ENCODE data around the gene TMEM86A.

TMEM86A gene

GRCh38 chr11:18727479-18728236 lies 29.1 kb downstream of the TMEM86A start:
- Histone ChIP-seq H3K79me2 (ENCODE audit: low read length) (no peaks in the 10 kb centered on the region), H3K9ac (ENCODE audit: low read length) (no peak overlapping the region), H3K4me2 (ENCODE audit: low read length) (no peak overlapping the region), H2AFZ (ENCODE audit: low read depth, low read length) (peak overlapping the region; percentile 53; the same call in 1 of the 2 replicates), H3K4me3 (ENCODE audit: low read length) (no peak overlapping the region), H3K9me3 (ENCODE audit: insufficient read depth, low read length) (no peaks in the 10 kb centered on the region), H4K20me1 (ENCODE audit: insufficient read depth, low read length) (no peaks in the 10 kb centered on the region), H3K27me3 (ENCODE audit: low read depth, low read length) (no peaks in the 10 kb centered on the region), H3K4me1 (ENCODE audit: low read length) (peaks cover 18% of the 10 kb centered on the region), H3K36me3 (replicated peaks; ENCODE audit: low read depth, low read length) (no peaks in the 10 kb centered on the region), H3K27ac (ENCODE audit: low read length) (no peak overlapping the region)
- TF ChIP-seq EZH2phosphoT487 (IDR thresholded peaks at IDR 0.05; ENCODE audit: low read depth) (no peak), CTCF (IDR thresholded peaks at IDR 0.05; ENCODE audit: low read depth, low read length) (peak; percentile 69)

- Histone ChIP-seq H3K36me3 (replicated peaks; ENCODE audit: low read depth, low read length) (no peaks in the 10 kb centered on the region), H3K4me2 (ENCODE audit: low read length) (no peak overlapping the region), H3K4me3 (ENCODE audit: low read length) (no peak overlapping the region), H3K79me2 (ENCODE audit: low read length) (no peaks in the 10 kb centered on the region), H3K4me1 (ENCODE audit: low read length) (peaks cover 20% of the 10 kb centered on the region), H2AFZ (ENCODE audit: low read depth, low read length) (no peak overlapping the region), H3K27me3 (ENCODE audit: low read depth, low read length) (no peaks in the 10 kb centered on the region), H3K27ac (ENCODE audit: low read length) (no peak overlapping the region), H3K9ac (ENCODE audit: low read length) (no peak overlapping the region), H4K20me1 (ENCODE audit: insufficient read depth, low read length) (no peaks in the 10 kb centered on the region), H3K9me3 (ENCODE audit: insufficient read depth, low read length) (no peaks in the 10 kb centered on the region)
- no peak for TF ChIP-seq CTCF (IDR thresholded peaks at IDR 0.05; ENCODE audit: low read depth, low read length)
- no peak for TF ChIP-seq EZH2phosphoT487 (IDR thresholded peaks at IDR 0.05; ENCODE audit: low read depth)
Measured at GRCh38 chr11:18728658-18729057, 30.1 kb downstream of the TMEM86A start.

GRCh38 chr11:18729426-18729825 lies 30.8 kb downstream of the TMEM86A start:
- H3K36me3 ChIP-seq (replicated peaks; ENCODE audit: low read depth, low read length), result no peaks in the 10 kb centered on the region
- H3K4me3 ChIP-seq (ENCODE audit: low read length), result no peak overlapping the region
- no peak overlapping the region for H3K9ac ChIP-seq (ENCODE audit: low read length)
- peaks cover 20% of the 10 kb centered on the region for H3K4me1 ChIP-seq (ENCODE audit: low read length)
- H3K27ac ChIP-seq (ENCODE audit: low read length), result no peak overlapping the region
- TF ChIP-seq CTCF (IDR thresholded peaks at IDR 0.05; ENCODE audit: low read depth, low read length), result no peak
- no peak overlapping the region for H3K4me2 ChIP-seq (ENCODE audit: low read length)
- H3K79me2 ChIP-seq (ENCODE audit: low read length), result no peaks in the 10 kb centered on the region
- no peaks in the 10 kb centered on the region for H3K27me3 ChIP-seq (ENCODE audit: low read depth, low read length)
- H4K20me1 ChIP-seq (ENCODE audit: insufficient read depth, low read length), result no peaks in the 10 kb centered on the region
- H3K9me3 ChIP-seq (ENCODE audit: insufficient read depth, low read length), result no peaks in the 10 kb centered on the region
- H2AFZ ChIP-seq (ENCODE audit: low read depth, low read length), result no peak overlapping the region

GRCh38 chr11:18730020-18730419 lies 31.4 kb downstream of the TMEM86A start:
- Histone ChIP-seq H4K20me1 (ENCODE audit: insufficient read depth, low read length) (no peaks in the 10 kb centered on the region), H2AFZ (ENCODE audit: low read depth, low read length) (no peak overlapping the region), H3K4me2 (ENCODE audit: low read length) (no peak overlapping the region), H3K79me2 (ENCODE audit: low read length) (no peaks in the 10 kb centered on the region), H3K27me3 (ENCODE audit: low read depth, low read length) (peaks cover 5% of the 10 kb centered on the region; the same call in 1 of the 2 replicates), H3K4me1 (ENCODE audit: low read length) (peaks cover 20% of the 10 kb centered on the region), H3K4me3 (ENCODE audit: low read length) (no peak overlapping the region), H3K9me3 (ENCODE audit: insufficient read depth, low read length) (no peaks in the 10 kb centered on the region), H3K9ac (ENCODE audit: low read length) (no peak overlapping the region), H3K36me3 (replicated peaks; ENCODE audit: low read depth, low read length) (no peaks in the 10 kb centered on the region), H3K27ac (ENCODE audit: low read length) (no peak overlapping the region)
- TF ChIP-seq CTCF (IDR thresholded peaks at IDR 0.05; ENCODE audit: low read depth, low read length) (no peak), EZH2phosphoT487 (IDR thresholded peaks at IDR 0.05; ENCODE audit: low read depth) (no peak)
